Measurements from ENCODE around the gene GRPEL1. TPM values are rescaled to one million over a fixed set of nuclear protein-coding genes. Genes with fewer than 3 reads are reported as not detected.
A peak's percentile ranks its signal among the peaks of the same experiment; 100 is the strongest.

Gene GRPEL1
- total RNA-seq, 2 donors from 2014 or later, result 22.2 to 22.6 TPM

GRCh38 chr4:7051905-7052304 is 16.0 kb downstream of the GRPEL1 start:
- intact Hi-C loops (cut with DNase I), result no loop called here
- DNase-seq (ENCODE audit: low spot score), result no peak

GRCh38 chr4:7051144-7051495 is 16.7 kb downstream of the GRPEL1 start:
- DNase-seq (ENCODE audit: low spot score), result no peak
- intact Hi-C loops (cut with DNase I), result no loop called here

GRCh38 chr4:7050481-7051143 is 17.3 kb downstream of the GRPEL1 start:
- intact Hi-C loops (cut with DNase I), result no loop called here
- no peak for DNase-seq (ENCODE audit: low spot score)

GRCh38 chr4:7049739-7050138 is 18.1 kb downstream of the GRPEL1 start:
- no peak for DNase-seq (ENCODE audit: low spot score)
- intact Hi-C loops (cut with DNase I), result no loop called here

GRCh38 chr4:7049295-7049694 is 18.6 kb downstream of the GRPEL1 start:
- intact Hi-C loops (cut with DNase I), result no loop called here
- DNase-seq (ENCODE audit: low spot score), result no peak

GRCh38 chr4:7048642-7049041 is 19.2 kb downstream of the GRPEL1 start:
- intact Hi-C loops (cut with DNase I), result no loop called here
- DNase-seq (ENCODE audit: low spot score), result no peak

GRCh38 chr4:7046971-7047370 is 20.9 kb downstream of the GRPEL1 start:
- intact Hi-C loops (cut with DNase I), result no loop called here
- DNase-seq (ENCODE audit: low spot score), result no peak

- no peak for DNase-seq (ENCODE audit: low spot score)
- intact Hi-C loops (cut with DNase I), result no loop called here
Measured at GRCh38 chr4:7045961-7046921, 21.6 kb downstream of the GRPEL1 start.

GRCh38 chr4:7045553-7045952 is 22.3 kb downstream of the GRPEL1 start:
- DNase-seq (ENCODE audit: low spot score), result no peak
- intact Hi-C loops (cut with DNase I), result no loop called here

- intact Hi-C loops (cut with DNase I), result loop anchor here in 1 of 2 donors (1.0 kb wide), 1 partner anchor 42 kb away; no protein-coding TSS in a partner anchor
- no peak for DNase-seq (ENCODE audit: low spot score)
Measured at GRCh38 chr4:7044137-7044930, 23.5 kb downstream of the GRPEL1 start.

GRCh38 chr4:7043284-7044136 is 24.4 kb downstream of the GRPEL1 start, which contains the start of gene TADA2B:
Gene TADA2B (plus strand): TSS chr4:7043372. CDS start chr4:7043580, 208 bp downstream.
- peak; percentile 87 for DNase-seq (ENCODE audit: low spot score)
- intact Hi-C loops (cut with DNase I), result loop anchor here in 1 of 2 donors (1.0 kb wide), 1 partner anchor 41 kb away; no protein-coding TSS in a partner anchor

- intact Hi-C loops (cut with DNase I), result no loop called here
- peak; percentile 99 for DNase-seq (ENCODE audit: low spot score)
Measured at GRCh38 chr4:7042503-7043283, 25.2 kb downstream of the GRPEL1 start.

GRCh38 chr4:7041801-7042502 is 25.9 kb downstream of the GRPEL1 start:
- no peak for DNase-seq (ENCODE audit: low spot score)
- intact Hi-C loops (cut with DNase I), result no loop called here

- intact Hi-C loops (cut with DNase I), result no loop called here
- DNase-seq (ENCODE audit: low spot score), result no peak
Measured at GRCh38 chr4:7041246-7041645, 26.6 kb downstream of the GRPEL1 start.

- DNase-seq (ENCODE audit: low spot score), result no peak
- intact Hi-C loops (cut with DNase I), result no loop called here
Measured at GRCh38 chr4:7040765-7041164, 27.1 kb downstream of the GRPEL1 start.

- intact Hi-C loops (cut with DNase I), result no loop called here
- DNase-seq (ENCODE audit: low spot score), result no peak
Measured at GRCh38 chr4:7037425-7037824, 30.4 kb downstream of the GRPEL1 start.
